NOMO-1 treated with dmso at 0.1 percent for 144 hours (cell line): ENCODE data around the gene FBXW12.

Source experiments
- DNase-seq: peaks from one replicate; lab custom pipeline; 2025; ENCODE audit not compliant: unreplicated experiment; lab: John Stamatoyannopoulos, UW

FBXW12 gene

DNA sequence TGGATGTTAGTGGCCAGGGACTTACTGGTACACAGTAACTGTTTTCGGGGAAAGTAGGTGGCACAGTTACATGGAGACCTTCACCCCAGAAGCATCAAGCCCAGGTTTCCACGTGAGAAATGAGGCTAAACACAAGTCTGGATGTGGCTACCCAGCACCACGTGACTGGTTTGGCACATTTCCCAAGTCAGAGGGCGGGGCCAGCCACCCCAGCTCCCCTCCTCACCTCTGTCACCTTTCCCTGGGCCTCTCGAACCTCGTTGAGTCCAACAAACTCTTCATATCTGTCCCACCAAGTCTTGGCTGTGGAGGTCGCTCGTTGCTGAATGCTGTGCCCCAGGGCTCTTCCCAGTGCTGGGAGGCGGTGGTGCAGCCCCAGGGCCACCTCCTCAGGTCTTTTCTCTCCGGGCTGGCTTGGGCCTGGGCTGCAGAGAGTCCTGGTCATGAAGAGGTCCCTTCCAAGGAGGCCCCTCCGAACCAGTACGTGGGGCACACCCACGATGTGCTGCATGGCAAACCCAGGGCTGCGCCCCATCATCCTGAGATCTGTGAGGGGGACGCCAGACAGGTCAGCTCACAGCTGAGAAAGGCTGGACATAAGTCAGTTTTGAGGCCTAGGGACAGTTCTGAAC, 62.7 kb downstream of the FBXW12 start:
- DNase-seq: no peak

DNA sequence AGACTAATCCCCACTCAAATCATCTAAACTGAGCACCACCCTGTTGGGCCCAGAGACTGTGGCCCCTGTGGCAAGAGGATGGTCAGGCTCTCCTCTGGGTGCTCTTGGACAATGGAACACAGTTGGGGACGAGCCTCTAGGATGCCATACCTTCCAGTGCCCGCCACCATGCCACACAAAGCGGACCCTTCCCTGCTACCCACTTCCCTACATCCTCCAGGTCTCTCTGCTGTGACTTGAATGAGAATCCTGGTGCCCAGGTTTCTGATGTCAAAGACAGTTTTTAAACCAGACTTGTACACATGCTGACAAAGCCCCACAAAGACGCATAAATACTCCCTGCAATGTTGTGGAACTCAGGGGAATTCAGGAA, 63.2 kb downstream of the FBXW12 start:
- no peak for DNase-seq

DNA sequence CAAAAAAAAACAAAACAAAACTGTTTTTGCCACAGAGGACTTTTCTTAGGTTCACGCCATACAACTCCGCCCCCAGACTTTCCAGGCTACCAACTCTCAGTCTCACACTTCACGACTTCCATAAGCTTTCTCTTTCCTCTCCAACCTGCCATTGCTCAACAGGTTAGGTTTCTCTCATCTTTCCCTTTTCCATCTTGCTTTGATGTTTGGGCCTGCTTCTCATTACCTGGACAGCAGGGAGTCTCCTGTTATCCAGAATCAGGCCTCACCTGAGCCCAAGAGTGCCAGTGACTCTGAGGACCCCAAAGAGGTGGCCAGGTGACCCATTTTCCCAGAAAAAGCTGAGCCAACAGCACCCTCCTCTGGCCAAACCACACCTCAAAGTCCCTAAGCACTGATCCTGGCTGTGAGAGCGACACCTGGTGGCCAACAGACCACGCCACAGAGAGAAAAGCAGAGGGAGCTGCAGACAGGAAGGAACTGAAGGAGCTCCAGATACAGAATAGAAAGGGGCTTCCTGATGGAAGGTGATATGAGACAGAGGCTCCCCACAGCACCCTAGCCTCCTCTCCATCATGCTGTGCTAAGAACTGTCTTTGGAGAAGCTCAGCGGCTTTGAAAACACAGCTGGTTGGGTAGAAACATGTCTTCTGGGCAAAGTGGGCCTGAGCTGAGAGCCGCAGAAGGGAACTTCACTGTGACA, 63.9 kb downstream of the FBXW12 start:
- DNase-seq: peak; percentile 68

DNA sequence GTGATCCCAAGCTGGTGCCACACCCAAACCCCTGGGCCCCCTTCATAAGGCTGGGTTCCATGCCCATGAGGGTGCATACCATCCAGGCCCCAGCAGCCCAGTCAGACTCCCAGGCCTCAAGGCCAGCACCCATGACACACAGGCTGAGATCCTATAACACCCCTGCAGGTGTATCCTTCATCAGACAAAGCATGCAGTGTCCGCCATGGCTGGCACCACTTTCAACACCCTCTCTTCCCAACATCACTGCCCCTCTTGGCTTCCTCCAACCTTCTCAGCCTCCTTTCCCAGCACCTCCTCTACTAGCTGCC, 64.4 kb downstream of the FBXW12 start:
- DNase-seq: no peak

DNA sequence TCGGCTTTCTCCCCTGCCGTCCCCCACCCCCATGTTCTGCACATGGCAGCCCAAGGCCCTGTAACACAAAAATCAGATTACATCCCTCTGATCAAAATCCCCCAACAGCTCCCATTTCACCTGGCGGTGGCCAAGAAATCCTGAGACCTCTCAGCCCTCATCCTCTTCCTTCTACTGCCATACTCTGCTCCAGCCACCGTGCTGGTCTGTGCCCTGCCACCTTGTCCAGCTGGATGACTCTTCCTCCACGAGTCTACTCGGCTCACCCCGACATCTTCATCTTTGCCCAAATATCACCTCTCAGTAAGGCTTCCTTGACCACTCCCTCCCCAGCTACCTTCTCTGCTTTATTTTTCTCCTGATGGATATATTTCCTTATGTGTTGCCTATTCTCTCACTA, 64.8 kb downstream of the FBXW12 start:
- DNase-seq: no peak

DNA sequence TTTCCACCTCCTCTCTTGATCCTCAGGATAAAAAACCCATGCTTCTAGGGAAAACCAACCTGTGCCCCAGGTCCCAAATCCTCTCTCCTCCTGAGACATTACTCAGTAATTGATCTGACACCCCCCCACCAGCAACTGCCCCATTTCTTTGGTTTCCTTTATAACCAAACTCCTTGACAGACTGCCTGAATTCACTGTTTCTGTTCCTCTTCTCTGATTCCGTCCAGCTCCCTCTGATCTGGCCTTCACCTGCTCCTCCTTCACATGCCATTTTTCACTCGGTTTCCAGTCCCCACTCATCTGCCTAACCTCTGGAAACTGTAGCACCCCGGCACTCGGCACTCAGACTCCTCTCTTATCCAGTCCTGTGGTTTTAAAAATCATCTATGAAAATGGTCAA, 65.8 kb downstream of the FBXW12 start:
- DNase-seq: no peak

DNA sequence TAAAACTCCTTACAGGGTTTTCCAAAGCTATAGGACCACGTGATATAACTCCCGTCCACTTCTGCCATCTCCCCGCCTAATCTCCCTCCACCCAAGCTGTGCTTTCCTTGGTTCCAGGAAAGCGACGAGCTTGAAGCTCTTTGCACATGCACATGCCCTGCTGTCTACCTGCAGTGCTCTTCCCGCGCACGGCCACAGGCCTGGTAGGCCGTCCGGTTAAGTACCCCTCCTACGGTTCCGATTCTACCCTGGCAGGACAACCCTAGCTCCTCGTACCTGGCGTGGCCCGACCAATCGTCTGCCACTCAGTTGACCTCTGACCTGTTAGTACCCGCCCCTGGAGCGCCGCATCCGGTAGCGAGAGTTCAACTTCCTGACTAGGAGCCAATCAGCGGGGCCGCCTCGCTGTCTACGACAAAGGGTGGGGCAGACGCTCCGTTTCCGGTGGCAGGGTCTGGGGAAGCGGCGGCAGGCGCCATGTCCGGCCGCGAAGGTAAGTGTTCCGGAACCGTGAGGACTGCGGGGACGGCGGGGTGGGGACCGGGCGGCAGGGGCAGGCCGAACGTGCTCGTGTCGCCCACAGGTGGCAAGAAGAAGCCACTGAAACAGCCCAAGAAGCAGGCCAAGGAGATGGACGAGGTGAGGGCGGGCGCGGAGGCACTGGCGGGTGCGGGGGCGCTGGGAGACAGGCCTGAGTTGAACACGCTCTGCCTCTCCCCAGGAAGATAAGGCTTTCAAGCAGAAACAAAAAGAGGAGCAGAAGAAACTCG, 68.0 kb downstream of the FBXW12 start, which contains the start of the genes CCDC51 and TMA7:
CCDC51 (minus strand) TSS at position 300 of the 770 bp plus-strand sequence. CDS start 4,991 bp downstream, outside the sequence.
TMA7 (plus strand) TSS at position 438 of the 770 bp plus-strand sequence; CDS start at position 478, 40 bp downstream.
- peak; percentile 98 for DNase-seq

DNA sequence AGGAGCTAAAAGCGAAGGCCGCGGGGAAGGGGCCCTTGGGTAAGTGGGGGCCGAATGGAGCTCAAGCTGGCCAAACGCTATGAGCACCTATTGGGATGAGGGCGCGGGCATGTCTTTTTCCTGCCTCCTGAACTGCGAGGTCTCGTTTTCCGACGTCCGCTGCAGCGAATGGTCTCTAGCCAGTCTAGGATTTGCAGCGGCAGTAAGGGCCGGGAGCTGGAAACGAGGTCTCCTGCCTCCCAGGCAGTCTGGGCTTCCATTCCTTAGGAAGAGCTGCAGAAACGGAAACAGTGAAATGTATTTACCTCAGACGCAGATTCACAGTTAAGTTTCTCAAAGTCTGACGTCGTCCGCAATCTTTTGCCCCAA, 68.6 kb downstream of the FBXW12 start:
- no peak for DNase-seq

DNA sequence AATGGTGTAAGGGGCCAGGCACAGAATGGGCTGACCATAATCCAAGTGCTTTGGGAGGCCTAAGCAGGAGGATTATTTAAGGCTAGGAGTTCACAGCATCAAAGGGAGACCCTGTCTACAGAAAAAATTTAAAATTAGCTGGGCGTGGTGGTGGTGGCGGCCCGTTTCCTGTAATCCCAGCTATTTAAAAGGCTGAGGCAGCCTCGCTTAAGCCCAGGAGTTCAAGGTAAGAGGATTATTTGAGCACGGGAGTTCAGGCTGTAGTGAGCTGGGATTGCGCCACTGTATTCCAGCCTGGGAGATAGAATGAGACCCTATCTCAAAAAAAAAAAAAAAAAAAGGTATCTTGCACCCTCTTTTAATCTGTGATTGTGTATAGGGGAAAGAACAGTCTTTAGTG, 69.9 kb downstream of the FBXW12 start:
- no peak for DNase-seq
